IgD-negative memory B cell (primary cell): ENCODE measurements around the gene RBM18. TPM values are rescaled to one million over a fixed set of nuclear protein-coding genes. Genes with fewer than 3 reads are reported as not detected.

ENCODE experiments used
- H3K27ac Mint-ChIP-seq, 3 donors: one replicate each; pipeline ENCODE4 v1.8.0; 2020 to 2022; ENCODE audit warnings: mild to moderate bottlenecking in 3 of 3, mixed read lengths in 3 of 3, moderate library complexity in 1 of 3
- H3K27me3 Mint-ChIP-seq: one replicate; pipeline ENCODE4 v1.8.0; 2021; ENCODE audit warnings: mixed read lengths
- H3K36me3 Mint-ChIP-seq: one replicate; pipeline ENCODE4 v1.8.0; 2020; ENCODE audit warnings: mild to moderate bottlenecking, mixed read lengths
- H3K4me1 Mint-ChIP-seq, 3 donors: one replicate each; pipeline ENCODE4 v1.8.0; 2020 to 2022; ENCODE audit warnings: mixed read lengths in 3 of 3, mild to moderate bottlenecking in 1 of 3
- H3K4me3 Mint-ChIP-seq, 4 donors: one replicate each; pipeline ENCODE4 v1.8.0; 2020 to 2022; ENCODE audit warnings: mild to moderate bottlenecking in 4 of 4, mixed read lengths in 4 of 4, moderate library complexity in 3 of 4
- H3K9me3 Mint-ChIP-seq, 3 donors: one replicate each; pipeline ENCODE4 v1.8.0; 2020 to 2021; ENCODE audit warnings: mixed read lengths in 3 of 3, mild to moderate bottlenecking in 1 of 3
- polyA plus RNA-seq: library from polyadenylated mRNA; unstranded; fragments of 300-500 nt; fragmentation: Illumina TruSeq; gene quantifications from one replicate; pipeline ENCODE4 v1.2.3, GENCODE V29; 2021

RBM18 gene
- polyA plus RNA-seq, 1 donor from 2014 or later: 19.0 TPM

DNA sequence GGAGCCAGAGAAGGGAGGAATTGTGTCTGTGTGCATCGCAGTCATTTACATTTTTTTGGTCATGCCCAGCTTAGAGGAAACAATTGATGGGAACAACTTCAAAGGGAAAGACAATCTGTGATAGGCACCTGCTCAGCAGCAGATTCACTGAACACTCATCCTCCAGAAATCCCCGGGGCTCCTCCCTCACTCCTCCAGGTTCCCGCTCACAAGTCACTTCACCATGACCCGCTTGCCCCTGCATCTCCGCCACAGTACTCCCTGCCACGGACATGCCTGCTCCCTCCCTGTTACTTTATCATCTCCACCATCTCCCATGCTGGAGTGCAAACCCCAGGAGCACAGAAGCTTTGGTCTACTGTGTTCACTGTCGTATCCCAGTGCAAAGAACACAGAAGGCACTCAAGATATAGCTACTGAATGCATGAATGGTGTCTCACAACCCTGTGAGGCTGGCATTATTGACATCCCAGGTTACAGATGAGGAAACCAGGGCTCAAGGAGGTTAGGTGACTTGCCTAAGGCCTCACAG, 52.1 kb downstream of the RBM18 start:
- Mint-ChIP-seq H3K36me3 (no peaks in the 10 kb centered on the region), H3K4me3 (peak overlapping the region in 1 of 4 donors; percentile 32), H3K27me3 (peaks cover 52% of the 10 kb centered on the region), H3K4me1 (peaks cover under 1 to 5% (median 4%) of the 10 kb centered on the region in 3 donors), H3K9me3 (no peaks in the 10 kb centered on the region), H3K27ac (no peak overlapping the region)

DNA sequence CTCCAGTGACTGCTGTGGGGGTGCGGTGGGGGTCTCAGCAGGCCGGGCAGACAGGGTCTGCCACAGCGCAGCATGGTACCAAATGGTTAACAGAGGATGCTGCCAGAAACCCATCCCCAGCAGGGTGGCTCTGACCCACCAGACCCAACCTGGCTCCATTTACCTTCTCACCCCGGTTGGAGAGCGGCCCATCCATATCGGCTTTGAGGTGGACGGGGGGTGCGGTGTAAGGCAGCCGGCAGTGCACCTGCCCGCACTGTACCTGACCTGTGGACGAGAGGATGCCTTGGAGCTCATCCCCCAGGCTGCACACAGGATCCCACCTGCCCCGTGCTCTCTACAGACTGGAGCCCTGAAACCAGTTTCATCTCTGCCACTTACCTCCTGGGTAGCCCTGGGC, 55.2 kb downstream of the RBM18 start:
- Mint-ChIP-seq H3K27ac (no peak overlapping the region), H3K36me3 (no peaks in the 10 kb centered on the region), H3K4me3 (no peak overlapping the region), H3K4me1 (peaks cover 0 to 5% (median 3%) of the 10 kb centered on the region in 3 donors), H3K27me3 (peaks cover 26% of the 10 kb centered on the region), H3K9me3 (no peaks in the 10 kb centered on the region)

DNA sequence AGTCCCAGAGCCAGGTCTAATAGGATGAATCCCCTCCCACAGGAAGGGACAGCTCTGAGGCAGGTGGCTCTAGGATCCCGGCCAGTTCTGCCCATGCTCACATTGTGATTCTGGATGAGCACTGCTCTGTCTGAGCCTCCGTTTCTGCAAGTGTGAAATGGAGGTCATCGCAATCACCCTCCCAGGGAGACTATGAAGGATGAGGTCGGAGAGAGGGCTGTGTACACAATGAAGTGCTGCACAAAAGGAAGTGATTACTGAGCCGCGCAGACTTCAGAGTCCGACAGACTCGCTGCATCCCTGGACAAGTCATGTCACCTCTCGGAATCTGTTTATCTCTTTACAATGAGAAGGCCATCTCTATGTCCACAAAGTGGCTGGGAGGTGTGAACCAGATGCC, 57.5 kb downstream of the RBM18 start:
- peaks cover 7% of the 10 kb centered on the region for H3K27me3 Mint-ChIP-seq
- H3K27ac Mint-ChIP-seq: no peak overlapping the region
- no peaks in the 10 kb centered on the region for H3K36me3 Mint-ChIP-seq
- H3K4me3 Mint-ChIP-seq: no peak overlapping the region
- H3K4me1 Mint-ChIP-seq: no peaks in the 10 kb centered on the region
- H3K9me3 Mint-ChIP-seq: no peaks in the 10 kb centered on the region

DNA sequence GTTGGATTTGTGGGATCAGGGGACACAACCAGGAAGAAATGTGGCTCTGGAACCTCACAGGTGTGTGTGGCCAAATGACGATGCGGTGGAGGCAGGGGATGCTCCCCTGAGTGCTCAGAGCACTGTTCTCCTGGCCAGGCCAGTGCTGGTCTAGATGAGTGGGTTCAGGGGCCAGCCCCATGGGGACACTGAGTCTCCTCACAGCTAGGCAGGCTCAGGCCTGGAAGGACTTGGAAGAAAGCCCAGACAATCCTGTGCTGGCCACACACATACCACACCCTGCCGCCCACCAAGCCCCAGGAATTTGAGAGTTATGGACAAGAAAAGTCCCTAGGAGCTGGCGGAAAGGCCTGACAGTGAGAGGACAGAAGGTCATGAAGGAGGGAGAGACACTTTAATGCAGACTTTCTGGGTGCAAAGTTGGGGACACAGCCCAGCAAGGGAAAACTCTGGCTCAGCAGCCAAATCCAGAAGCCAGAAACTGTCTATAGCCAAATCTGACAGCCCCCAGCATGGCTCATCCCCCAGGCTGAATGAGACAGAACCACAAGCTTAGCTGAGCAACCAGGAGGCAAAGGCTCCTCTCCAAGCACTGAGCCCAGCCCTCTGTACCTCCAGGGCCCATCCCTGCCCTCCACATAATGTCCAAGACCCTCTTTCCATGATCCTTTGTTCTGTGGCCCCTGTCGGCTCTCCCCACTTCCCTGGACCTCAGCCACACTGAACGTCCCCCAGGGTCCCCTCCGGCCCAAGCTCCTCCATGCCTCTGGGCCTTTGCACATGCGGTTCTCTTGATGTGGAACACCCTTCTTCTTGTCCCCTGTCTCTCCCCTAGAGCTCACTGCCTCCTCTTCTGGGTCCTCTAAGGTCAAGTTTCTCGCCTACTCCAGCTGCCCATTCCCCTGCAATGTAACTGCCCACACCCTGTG, 58.3 kb downstream of the RBM18 start:
- Mint-ChIP-seq H3K4me1 (no peaks in the 10 kb centered on the region), H3K4me3 (no peak overlapping the region), H3K27ac (no peak overlapping the region), H3K36me3 (no peaks in the 10 kb centered on the region), H3K27me3 (peaks cover 6% of the 10 kb centered on the region), H3K9me3 (no peaks in the 10 kb centered on the region)

DNA sequence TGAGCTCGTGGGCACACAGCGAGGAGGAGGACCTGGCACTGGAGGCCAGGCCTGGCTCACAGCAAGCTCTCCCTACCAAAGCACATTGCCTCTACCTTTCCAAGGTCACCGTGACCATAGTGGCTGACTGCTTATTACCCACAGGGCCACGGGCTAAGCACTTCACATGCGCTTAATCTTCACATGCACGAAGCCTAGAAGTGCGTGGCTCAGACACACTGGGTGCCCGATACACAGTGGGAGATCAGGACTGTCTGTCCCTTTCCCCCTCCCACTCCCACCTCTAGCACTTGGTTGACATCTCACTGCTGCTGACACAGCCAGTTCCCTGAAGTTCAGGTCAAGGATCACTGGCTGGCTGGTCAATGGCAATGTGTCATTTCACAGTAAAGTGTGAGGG, 59.5 kb downstream of the RBM18 start:
- Mint-ChIP-seq H3K4me1 (no peaks in the 10 kb centered on the region), H3K4me3 (no peak overlapping the region), H3K36me3 (no peaks in the 10 kb centered on the region), H3K27ac (no peak overlapping the region), H3K9me3 (no peaks in the 10 kb centered on the region), H3K27me3 (peaks cover 3% of the 10 kb centered on the region)

DNA sequence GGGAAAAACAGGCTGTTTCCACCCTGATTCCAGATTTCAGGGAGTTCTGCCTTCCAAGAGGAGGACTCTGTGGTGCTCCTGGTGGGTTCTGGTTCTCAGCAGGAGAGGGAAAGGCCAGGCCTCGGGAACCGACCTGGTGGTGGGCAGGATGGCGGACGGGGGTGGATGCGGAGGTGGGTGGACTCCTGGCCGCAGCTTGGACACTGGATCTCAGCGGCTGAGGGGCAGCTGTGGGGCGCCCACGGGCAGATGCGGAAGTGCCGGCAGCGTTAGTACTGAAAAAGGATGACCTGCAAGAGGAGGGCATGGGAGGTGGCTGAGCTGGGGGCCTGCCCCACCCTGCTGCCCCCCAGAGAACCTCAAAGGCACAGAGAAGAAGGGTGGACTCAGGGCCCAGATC, 60.1 kb downstream of the RBM18 start:
- Mint-ChIP-seq H3K9me3 (no peaks in the 10 kb centered on the region), H3K27ac (no peak overlapping the region), H3K4me1 (no peaks in the 10 kb centered on the region), H3K27me3 (no peaks in the 10 kb centered on the region), H3K4me3 (no peak overlapping the region), H3K36me3 (no peaks in the 10 kb centered on the region)

DNA sequence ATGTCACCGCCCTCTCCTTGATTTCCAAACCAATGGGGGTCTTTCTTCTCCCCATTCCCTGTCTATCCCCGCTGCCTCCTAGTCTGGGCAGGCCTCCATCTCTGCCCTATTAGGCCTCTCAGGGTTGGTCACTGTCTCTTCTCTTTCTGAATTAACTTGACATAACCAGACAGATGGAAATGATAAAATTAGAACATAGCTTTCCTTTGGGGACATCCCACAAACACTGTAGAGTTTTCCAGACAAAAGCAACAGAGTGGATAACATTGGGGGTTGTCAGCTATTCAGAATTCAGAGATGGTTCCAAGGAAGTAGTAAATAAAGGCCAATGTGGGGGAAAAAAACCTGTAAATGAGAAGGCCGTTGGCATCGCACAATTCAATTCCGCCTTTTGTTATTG, 60.6 kb downstream of the RBM18 start:
- H3K9me3 Mint-ChIP-seq: no peaks in the 10 kb centered on the region
- no peaks in the 10 kb centered on the region for H3K4me1 Mint-ChIP-seq
- peak overlapping the region in 1 of 3 donors; percentile 35 for H3K27ac Mint-ChIP-seq
- no peaks in the 10 kb centered on the region for H3K36me3 Mint-ChIP-seq
- no peaks in the 10 kb centered on the region for H3K27me3 Mint-ChIP-seq
- no peak overlapping the region for H3K4me3 Mint-ChIP-seq

DNA sequence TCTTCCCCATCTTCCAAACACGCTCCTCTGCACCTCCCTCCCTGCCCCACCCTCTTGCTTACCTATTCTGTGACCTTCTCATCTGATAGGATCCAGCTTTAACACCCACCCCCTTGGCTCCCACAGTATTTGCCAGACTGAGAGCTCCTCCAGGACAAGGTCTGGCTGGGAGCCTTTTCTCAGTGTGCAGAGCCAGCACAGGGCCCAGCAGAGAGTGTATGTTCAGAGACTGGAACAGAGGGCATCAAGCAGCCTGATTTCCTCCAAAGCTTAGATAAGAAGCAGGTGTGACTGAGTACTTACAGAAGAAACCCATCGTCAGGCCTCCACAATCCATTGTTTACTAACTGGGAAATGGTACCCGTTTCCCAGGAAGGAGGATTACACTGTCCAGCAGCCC, 62.5 kb downstream of the RBM18 start:
- Mint-ChIP-seq H3K9me3 (no peaks in the 10 kb centered on the region), H3K4me1 (no peaks in the 10 kb centered on the region), H3K27ac (no peak overlapping the region), H3K36me3 (no peaks in the 10 kb centered on the region), H3K4me3 (no peak overlapping the region), H3K27me3 (peaks cover 8% of the 10 kb centered on the region)

DNA sequence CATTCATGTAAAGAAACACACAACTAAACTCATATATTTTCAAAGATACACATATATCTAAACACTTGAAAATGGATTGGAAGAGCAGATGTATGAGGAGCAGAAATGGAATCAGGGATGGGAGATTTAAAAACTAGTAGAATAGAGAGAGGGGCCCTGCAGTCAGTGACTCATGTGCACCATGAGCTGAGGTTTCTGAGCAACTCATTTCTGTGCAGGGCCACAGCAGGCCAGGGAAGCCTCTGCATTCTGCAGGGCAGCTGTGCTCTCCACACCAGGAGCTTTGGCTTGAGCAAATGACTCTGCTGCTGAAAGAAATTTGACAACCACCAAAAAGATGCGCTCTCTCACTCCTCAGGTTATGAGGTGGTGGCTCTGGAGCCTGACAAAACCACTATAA, 63.0 kb downstream of the RBM18 start:
- Mint-ChIP-seq H3K4me3 (no peak overlapping the region), H3K4me1 (no peaks in the 10 kb centered on the region), H3K27ac (no peak overlapping the region), H3K27me3 (peaks cover 8% of the 10 kb centered on the region), H3K36me3 (no peaks in the 10 kb centered on the region), H3K9me3 (no peaks in the 10 kb centered on the region)

DNA sequence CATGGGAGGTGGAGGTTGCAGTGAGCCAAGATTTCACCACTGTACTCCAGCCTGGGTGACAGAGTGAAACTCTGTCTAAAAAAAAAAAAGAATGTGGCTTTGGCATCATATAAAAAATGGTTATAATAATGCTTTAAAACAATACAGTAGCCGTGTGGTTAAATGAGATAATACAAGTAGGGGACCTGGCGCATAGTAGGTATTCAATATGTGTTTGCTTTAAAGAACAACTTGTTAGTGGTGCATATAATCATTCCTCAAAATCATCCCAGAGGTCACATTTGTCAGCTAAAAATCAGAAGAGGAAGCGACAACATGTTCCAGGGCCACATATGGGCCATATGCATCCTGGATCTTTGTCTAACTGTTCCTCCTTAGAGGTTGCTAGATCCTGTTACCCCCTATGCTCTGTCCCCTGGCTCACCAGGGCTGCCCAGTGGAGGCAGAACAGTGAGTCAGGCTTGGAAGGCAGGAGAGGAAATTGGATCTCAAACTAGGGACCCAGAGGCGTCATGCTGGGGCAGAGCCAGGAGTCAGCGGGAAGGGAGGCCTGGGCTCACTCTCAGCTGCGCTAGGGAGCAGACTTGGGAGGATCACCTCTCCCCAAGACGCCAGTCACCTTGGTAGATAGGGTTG, 63.6 kb downstream of the RBM18 start:
- H3K9me3 Mint-ChIP-seq: no peaks in the 10 kb centered on the region
- no peak overlapping the region for H3K4me3 Mint-ChIP-seq
- H3K27ac Mint-ChIP-seq: no peak overlapping the region
- no peaks in the 10 kb centered on the region for H3K4me1 Mint-ChIP-seq
- H3K36me3 Mint-ChIP-seq: no peaks in the 10 kb centered on the region
- peaks cover 8% of the 10 kb centered on the region for H3K27me3 Mint-ChIP-seq

DNA sequence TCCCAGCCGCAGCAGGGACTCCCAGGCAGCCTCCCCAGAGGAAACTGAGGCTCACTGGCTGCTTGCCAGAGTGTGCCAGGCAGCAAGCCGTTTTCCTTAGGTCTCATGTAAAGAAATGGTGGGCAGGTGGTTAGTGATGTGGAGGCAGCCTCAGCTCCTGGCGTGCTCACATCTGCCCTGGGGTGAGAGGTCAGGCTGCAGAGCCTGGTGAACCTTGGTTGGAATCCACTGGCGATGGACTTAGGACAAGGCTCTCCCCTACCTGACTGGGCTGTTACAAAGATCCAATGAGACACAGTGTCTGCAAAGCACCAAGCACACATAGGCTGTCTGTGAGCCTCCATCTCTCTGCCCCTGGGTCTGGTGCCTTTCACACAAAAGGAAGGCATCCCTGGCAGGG, 66.8 kb downstream of the RBM18 start:
- H3K27ac Mint-ChIP-seq: no peak overlapping the region
- H3K36me3 Mint-ChIP-seq: no peaks in the 10 kb centered on the region
- peaks cover 11% of the 10 kb centered on the region for H3K27me3 Mint-ChIP-seq
- peaks cover 0 to 4% (median 0%) of the 10 kb centered on the region in 3 donors for H3K4me1 Mint-ChIP-seq
- H3K4me3 Mint-ChIP-seq: no peak overlapping the region
- no peaks in the 10 kb centered on the region for H3K9me3 Mint-ChIP-seq

DNA sequence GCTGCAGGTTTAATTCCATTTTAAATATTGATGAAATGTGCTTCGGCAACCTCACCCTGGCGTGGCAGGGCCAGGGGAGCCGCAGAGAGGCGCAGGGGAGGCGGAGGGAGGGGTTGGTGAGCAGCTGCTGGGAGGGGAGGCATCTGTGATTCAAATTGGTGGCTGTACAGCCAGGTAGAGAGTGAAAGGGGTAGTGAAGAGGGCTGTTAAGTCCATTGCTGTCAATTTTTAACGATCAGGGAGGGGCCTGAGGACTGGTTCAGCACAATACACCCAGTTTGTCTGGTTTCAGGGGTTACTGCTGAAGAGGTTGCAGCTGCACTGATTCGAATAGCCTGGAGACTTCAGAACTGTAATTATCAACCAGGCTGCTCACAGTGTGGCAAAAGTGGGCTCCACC, 67.2 kb downstream of the RBM18 start:
- no peaks in the 10 kb centered on the region for H3K9me3 Mint-ChIP-seq
- no peak overlapping the region for H3K27ac Mint-ChIP-seq
- H3K4me3 Mint-ChIP-seq: no peak overlapping the region
- H3K36me3 Mint-ChIP-seq: no peaks in the 10 kb centered on the region
- peaks cover 0 to 4% (median 0%) of the 10 kb centered on the region in 3 donors for H3K4me1 Mint-ChIP-seq
- peaks cover 14% of the 10 kb centered on the region for H3K27me3 Mint-ChIP-seq

DNA sequence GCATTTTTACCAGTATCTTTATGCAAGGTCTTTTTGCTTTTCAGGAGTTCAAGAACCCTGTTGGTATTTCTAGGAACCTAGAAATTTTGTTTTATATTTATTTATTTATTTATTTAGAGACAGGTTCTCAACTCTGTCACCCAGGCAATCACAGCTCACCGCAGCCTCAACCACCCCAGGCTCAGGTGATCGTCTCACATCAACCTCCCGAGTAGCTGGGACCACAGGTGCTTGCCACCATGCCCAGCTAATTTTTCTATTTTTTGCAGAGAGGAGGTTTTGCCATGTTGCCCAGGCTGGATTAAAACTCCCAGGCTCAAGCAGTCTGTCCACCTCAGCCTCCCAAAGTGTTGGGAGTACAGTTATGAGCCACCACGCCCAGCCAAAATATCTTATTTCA, 68.8 kb downstream of the RBM18 start:
- Mint-ChIP-seq H3K4me3 (no peak overlapping the region), H3K9me3 (no peaks in the 10 kb centered on the region), H3K36me3 (no peaks in the 10 kb centered on the region), H3K4me1 (peaks cover 0 to 4% (median 0%) of the 10 kb centered on the region in 3 donors), H3K27ac (no peak overlapping the region), H3K27me3 (peaks cover 14% of the 10 kb centered on the region)

DNA sequence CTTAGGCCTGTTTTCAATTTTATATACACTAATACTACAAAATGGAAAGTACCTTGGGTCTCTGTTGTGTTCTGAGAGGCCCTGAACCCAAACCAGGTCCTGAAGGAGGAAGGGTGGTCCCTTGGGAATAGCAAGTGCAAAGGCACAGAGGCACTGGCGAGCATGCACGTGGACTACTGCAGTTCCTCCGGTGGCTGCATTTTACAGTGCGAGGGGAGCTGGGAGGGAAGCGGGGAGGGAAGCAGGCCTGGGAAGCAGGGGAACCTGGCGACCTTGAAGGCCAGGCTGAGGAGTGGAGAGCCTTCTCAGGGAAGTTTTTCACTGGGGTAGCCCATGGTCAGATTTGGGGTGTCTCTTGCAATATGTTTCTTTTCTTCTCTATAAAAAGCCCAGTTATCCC, 71.0 kb downstream of the RBM18 start:
- H3K4me3 Mint-ChIP-seq: no peak overlapping the region
- no peaks in the 10 kb centered on the region for H3K9me3 Mint-ChIP-seq
- H3K4me1 Mint-ChIP-seq: peaks cover 0 to 4% (median 0%) of the 10 kb centered on the region in 3 donors
- H3K27me3 Mint-ChIP-seq: peaks cover 12% of the 10 kb centered on the region
- no peaks in the 10 kb centered on the region for H3K36me3 Mint-ChIP-seq
- no peak overlapping the region for H3K27ac Mint-ChIP-seq

DNA sequence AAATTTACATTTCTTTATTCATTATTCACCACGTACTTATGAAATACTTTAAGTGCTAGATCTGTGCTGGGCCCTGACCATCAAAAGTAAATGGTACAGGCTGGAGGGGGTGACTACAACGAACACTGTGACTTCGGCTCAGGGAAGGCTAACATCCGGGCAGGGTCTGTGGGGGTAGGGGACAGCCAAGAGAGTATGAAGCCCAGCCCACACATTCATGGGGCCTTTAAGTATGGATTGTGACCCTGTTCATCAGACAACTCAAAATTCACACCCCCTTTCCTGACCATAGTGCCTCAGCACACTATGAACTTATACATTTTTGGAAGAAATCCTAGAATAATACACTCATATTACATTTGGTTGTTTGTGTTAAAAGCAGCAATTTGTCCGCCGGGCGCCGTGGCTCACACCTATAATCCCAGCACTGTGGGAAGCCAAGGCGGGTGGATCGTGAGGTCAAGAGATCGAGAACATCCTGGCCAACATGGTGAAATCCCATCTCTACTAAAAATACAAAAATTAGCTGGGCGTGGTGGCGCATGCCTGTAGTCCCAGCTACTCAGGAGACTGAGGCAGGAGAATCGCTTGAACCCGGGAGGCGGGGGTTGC, 71.6 kb downstream of the RBM18 start:
- no peaks in the 10 kb centered on the region for H3K36me3 Mint-ChIP-seq
- no peak overlapping the region for H3K4me3 Mint-ChIP-seq
- H3K27ac Mint-ChIP-seq: no peak overlapping the region
- H3K27me3 Mint-ChIP-seq: peaks cover 6% of the 10 kb centered on the region
- H3K9me3 Mint-ChIP-seq: no peaks in the 10 kb centered on the region
- H3K4me1 Mint-ChIP-seq: peaks cover 0 to 4% (median 0%) of the 10 kb centered on the region in 3 donors
